HG03039 (cell line): ENCODE results near the gene CACNG5.

Source experiments
- ATAC-seq: cut with Tn5 transposase; IDR thresholded peaks from one replicate; pipeline ENCODE4 v1.9.1; 2021; ENCODE audit warnings: mild to moderate bottlenecking, moderate library complexity; ENCODE audit not compliant: unreplicated experiment

CACNG5 gene, protein sequence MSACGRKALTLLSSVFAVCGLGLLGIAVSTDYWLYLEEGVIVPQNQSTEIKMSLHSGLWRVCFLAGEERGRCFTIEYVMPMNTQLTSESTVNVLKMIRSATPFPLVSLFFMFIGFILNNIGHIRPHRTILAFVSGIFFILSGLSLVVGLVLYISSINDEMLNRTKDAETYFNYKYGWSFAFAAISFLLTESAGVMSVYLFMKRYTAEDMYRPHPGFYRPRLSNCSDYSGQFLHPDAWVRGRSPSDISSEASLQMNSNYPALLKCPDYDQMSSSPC

DNA sequence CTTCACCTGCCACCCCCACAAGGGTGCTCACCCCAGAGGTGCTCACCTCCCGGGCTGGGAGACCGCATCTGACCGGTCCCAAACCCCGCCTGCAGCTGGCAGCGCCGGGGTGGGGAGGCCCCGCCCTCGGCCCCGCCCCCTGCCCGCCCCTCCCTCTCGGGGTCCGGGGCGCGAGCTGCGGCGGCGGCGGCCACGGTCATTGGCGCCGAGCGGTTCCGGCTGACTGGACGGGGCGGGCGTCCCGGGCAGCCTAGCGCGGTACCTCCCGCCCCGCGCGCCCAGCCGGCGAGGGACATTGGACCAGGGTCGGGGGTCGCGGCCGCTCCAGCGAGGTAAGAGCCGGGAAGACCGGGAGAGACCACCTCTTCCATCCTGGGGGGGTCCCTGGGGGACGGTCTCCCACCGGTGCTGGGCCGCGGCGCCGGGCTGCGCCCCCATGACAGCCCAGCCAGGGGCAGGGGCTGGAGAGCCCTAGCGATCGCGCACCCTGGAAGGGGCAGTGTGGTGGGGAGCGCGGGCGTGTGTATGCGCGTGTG, at the start of gene CACNG5:
TSS of gene CACNG5 (plus strand) at position 199 of the 536 bp plus-strand sequence. CDS start 42,216 bp downstream, outside the sequence.
- no peak for ATAC-seq

DNA sequence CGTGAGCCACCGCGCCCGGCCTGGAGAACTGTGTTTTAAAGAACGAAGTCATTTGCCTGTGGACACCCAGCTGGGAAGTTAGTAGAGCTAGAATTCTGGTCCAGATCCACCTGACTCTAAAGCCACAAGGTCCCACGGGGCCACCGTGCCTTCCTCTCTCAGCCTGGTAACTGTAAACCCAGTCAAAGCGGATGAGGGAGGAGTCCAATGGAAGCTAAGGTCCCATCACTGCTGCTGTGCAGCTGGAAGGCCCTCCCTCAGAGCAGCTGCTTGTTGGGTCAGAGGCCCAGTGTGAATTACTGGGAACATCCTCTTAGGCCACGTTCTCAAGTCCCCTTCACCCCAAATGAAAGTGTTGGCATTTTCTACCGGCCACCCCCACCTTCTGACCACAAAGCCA, 48.8 kb upstream of the CACNG5 start:
- ATAC-seq, result no peak

DNA sequence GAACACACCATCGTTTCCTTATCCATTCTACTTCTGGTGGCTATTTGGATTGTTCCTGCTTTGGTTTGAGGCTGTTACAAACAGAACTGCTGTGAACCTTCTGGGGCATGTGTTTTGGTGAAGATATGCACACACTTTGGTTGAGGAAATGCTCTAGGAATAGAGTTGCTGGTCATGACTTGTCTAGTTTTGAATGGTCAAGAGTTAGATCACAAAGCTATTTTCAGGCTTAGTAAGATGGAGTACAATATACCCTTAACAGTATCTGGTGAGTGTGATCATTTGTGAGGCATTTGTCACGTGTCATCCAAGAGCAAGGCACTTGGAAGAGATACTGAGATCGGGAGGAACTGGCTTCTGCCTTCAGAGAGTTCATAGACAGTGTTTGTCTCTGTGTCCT, 47.0 kb upstream of the CACNG5 start:
- no peak for ATAC-seq

DNA sequence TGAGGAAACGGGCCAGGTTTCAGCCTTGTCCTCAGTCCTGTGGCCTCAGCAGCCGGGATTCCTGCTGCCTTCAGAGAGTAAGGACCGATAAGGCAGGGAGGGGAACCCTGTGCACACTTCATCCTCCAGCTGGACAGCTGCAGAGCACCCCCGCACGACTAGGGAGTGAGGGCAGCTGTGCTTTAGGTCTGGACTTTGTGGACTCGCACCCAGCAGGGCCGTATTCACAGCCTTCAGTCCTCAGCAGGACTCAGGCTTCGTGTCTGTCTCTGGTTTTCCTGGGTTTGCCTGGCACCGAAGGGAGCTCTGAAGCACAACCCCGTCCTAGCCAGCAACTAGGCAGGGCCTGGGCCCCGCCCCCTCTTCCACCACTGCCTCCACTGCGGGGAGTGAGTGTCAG, 45.8 kb upstream of the CACNG5 start:
- ATAC-seq, result no peak

DNA sequence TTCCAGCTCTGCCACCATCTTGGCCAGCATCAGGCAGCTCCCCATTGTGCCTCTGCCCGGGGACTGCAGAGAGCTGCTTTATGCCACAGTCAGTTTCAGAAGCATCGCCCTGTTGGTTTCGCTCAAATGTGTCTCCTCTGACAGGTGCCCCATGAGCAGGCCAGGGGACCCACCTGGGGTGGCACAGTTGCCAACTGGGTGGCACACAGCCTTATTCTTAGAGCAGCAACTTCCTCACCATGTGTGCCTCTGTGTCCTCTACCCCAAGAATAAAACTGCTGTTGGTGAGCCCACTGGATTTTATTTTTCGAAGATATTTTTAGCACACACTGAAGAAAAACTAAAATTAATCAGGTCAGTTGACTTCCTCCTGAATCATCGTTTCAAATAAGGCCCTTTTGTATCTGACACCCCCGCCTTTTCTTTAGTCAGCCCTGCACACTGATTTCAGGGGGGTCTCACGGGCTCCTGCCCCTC, 44.9 kb upstream of the CACNG5 start:
- ATAC-seq, result no peak

DNA sequence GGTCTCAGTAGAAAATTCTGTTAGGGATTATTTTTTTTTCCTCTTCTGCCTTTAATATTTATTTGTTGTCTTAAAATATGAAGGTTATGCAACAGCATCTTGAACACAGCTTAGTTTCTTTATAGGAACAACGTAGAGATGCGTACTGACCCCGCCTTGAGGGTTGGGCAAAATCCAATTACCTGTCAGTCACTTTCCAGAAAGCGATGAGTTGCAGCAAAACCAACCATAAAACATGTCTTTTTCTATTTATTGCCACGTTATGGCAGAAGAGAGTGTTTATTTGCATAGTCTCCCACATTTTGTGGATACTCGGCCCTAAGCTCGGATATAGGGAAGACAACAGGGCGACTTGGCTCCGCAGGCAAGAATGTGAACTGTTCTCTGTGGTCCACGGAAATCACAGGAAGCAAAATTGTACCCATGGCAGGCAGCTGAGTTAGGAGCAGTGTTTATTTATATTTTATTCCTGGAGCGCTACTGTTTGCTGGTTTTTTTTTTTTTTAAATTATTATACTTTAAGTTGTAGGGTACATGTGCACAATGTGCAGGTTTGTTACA, 44.3 kb upstream of the CACNG5 start:
- ATAC-seq, result no peak

DNA sequence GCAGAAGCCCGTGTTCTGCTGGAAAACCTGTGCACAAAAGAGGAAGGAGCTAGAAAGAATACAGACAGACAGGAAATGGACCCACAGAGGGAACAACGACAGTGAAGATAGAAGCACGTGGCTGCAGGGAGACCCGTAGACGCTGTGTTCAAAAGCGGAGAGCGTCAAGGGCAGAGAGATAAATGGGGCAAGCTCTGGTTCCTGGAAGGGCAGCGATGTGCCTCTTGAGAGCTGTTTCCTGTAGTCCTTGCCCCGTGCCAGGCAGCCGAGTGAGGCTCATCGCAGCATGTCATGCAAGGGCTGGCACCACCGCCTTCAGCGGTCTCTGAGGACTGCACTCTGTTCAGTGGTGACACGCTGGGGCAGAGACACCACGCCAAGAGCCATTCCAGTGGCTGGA, 43.6 kb upstream of the CACNG5 start:
- no peak for ATAC-seq

DNA sequence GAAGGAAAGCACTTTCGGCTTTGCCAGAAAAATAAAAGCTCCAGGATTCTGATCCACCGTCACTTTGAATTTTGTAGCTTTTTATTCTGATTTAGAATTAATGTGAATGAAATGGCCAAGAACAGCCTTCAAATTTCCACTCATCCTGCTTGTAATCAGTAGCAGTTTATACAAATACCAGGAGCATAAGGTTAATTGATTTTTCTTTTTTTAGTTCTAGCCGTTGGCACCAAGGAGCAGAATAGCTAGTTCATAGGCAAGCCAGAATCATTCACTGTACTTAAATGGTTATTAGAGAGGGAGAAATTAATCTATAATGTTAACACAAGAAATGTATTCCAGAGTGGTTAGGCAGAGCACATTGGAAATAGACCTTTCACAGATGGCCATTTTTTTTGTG, 41.1 kb upstream of the CACNG5 start:
- no peak for ATAC-seq

DNA sequence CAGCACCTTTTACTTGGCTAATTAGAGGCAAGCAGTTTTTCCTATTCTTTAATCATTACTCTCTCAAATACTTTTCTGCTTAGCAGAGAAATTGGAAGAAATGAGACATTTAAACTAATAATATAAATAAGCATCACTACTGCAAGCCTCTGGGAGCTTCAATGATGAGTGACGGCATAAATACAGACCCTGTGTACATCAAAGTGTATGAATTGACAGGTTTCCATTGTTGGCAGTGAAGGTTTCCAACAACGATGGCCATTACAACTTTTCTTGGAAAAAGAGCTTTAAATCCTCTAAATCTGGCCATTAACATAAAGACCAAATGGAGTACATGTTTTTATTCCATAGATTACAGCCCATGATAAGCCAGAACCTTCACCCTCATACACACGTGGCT, 39.4 kb upstream of the CACNG5 start:
- no peak for ATAC-seq

DNA sequence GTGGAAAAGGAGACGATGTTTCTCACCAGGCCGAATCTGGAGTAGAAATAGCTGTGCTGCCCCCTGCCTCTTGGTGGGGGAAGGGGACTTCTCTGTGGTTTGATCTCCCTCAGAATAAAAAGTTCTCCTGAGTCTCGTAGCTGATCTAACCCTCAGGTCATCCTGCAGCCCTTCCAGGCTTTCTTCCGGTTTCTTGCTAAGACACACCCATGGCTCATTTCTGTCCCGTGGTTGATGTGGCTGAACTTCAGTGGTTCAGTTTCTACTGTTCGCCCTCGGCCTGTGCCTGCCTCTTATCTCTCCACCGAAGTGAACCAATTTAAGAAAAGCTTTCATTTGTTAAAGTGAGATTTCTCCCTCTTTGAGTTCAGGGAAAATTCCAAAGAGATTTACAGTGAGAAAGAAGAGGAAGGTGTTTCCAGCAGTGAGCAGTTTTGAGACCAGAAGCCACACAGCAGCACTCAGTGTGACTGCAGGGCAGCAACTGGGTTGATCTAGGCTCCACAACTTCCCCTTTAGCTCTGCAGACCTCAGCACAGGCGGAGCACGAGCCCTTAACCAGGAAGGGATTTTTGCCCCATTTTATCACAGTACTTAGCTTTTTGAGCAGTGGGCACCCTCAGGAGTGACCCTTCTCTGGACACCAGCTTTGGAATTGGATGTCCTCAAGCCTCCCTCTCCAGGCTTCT, 34.9 kb upstream of the CACNG5 start:
- no peak for ATAC-seq

DNA sequence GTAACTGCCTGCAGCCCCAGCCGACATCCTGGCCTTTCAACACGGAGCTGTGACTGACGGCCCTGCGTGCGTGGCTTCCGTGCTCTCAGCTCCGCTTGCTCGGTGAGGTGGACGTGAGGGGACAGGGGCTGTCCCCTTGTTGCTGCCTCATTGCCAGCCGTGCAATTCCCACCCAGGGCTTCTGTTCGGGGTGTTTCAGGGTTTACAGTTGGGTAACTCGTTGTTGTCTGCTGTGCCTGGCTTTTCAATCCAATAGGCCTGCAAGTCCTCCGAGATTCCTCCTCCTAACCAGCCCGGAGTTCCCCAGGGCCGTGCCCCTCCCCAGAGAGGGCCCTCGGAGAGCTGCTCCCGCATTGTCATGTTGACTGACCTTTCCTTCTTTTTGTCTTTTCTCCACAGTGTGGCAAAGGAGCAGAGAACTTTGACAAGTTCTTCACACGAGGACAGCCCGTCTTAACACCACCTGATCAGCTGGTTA, 31.4 kb upstream of the CACNG5 start:
- ATAC-seq, result no peak

DNA sequence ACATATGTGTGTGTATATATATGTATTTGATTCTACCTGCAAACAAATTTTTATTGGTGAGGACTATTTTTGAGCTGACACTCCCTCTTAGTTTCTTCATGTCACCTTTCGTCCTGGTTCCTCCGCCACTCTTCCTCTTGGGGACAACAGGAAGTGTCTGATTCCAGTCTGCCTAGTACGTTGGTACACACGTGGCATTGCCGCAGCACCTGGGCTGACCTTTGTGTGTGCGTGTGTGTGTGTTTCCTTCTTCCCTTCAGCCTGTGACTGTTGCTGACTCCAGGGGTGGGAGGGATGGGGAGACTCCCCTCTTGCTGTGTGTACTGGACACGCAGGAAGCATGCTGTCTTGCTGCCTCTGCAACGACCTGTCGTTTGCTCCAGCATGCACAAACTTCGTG, 29.4 kb upstream of the CACNG5 start:
- ATAC-seq, result no peak

DNA sequence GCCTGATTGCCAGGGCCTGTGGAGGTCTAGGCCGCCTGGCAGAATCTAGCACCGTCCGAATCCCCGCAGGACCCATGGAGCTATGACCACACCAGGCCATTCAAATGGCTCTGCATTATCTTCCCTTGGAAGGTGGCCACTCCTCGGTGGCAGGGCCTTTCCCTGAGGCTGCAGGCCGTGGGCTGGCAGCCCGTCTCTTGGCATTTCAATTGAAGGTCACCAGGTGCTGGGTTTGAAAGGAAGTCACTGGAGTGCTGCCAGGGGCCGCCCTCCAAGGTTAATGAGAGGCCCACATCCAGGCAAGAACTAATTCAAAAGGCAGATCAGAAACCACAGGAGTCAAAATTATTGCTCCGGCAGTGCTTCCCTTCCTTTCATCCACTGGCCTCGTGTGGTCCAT, 27.7 kb upstream of the CACNG5 start:
- no peak for ATAC-seq

DNA sequence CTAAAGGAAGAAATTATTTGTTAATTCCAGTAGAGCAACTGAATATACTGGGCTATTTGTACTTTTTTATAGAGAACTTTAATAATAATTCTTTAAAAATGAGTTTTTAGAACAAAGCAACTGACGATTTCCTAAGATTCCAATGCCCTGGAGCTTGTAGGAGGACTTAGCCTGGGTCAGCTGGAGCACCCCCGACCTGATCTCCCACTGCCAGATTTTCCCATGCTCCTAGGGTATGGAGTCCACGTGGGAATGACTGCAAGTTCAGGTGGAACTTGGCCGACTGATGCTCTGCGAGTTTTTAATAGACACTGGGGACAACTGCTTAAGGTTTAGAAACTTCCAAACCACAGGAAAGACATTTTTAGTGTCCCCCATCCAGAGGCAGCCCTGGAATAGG, 25.5 kb upstream of the CACNG5 start:
- ATAC-seq, result no peak

DNA sequence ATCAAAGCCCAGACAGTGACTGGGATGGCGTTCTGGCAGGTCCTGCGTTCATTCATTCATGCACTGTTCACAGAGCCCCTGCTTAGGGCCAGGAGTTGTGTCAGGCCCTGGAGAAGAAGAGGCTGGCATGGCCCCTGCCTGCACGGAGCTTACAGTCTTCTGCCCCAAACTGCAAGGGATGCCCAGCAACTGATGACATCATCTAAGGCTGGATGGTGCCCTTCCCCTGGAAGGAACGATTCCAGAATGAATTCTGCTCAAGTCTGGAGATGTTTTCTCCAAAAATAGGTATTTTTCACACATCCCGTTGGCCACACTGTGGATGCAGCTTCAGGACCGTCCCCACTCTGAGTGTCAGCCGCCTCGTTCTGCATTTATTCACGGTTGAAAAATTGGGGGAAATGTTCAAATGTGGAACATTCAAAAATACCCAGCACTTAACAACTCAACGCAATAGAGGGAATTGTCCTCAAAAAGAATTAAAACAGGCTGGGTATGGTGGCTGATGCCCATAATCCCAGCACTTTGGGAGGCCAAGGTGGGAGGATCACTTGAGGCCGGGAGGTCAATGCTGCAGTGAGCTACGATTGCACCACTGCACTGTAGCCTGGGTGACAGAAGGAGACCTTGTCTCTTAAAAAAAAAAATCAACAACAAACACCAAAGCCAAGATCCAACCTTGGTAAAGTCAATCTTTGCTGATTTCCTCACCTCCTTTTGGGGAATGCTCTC, 23.8 kb upstream of the CACNG5 start:
- no peak for ATAC-seq

DNA sequence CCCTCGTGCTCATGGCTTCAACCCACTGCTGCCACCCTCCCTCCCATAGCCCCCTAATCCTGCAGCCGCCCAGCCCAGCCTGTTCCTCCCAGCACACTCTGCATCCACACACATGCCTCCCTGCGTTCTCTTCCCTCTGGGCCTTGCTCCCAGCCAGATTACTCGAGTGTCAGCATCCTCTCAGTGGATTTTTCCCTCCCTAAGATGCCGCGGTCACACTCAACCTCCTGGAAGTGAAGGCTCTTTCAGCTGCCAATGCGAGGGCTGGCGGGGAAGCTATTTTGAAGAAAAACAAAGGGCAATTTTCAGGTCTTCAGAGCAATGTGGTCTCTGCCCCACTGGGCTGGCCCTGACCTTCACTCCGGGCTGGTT, 23.2 kb upstream of the CACNG5 start:
- no peak for ATAC-seq

DNA sequence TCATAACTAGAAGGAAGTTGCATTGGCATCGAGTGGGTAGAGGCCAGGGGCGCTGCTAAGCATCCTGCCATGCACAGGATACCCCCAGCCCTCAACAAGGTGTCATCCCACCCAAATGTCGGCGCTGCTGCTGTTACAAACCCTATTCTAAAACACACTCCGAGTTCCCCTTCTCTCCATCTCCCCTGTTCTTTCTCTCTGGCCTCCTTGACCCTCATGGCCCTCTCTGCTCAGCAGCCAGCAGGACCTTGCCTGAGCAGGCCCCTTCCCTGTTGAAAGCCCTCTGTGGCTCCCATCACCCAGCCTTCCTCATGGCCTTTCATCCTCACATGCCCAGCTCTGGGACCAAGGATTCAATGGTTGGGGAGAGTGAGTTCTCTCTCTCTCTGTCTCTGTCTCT, 22.3 kb upstream of the CACNG5 start:
- no peak for ATAC-seq

DNA sequence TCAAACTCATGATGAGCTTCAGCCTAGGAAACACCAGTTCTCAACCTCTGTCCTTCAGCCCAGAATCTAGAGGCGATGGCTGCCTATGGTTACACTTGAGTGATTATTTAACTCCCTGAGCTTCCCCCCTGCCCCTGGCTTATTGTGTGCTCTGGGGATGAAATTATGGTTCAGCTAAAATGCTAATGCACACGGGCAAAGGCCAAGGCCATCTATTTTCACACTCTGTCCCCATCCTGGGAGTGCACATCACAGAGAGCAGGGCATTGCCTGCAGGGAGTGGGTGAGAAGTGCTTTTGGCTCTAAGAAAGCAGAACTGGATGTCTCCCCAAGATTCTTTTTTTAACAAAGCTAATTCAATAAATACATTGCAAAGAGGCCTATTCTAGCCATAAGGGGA, 21.6 kb upstream of the CACNG5 start:
- no peak for ATAC-seq

DNA sequence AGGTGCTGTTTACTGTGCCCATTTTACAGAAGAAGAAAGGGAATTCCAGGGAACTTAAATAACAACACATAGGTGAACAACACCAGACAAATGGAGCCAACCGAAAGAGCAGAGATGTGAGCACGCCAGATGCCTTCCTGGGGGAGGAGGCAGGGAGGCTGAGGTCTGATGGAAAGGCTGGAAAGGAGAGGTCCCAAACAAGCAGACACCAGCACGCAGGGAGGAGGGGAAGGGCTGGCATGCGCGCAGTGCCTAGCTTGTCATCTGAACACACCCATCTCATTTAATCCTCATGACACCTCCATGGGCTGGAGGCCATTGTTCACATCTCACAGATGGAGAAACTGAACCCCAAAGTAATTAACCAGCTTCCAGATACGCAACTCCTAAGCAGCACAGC, 20.9 kb upstream of the CACNG5 start:
- no peak for ATAC-seq

DNA sequence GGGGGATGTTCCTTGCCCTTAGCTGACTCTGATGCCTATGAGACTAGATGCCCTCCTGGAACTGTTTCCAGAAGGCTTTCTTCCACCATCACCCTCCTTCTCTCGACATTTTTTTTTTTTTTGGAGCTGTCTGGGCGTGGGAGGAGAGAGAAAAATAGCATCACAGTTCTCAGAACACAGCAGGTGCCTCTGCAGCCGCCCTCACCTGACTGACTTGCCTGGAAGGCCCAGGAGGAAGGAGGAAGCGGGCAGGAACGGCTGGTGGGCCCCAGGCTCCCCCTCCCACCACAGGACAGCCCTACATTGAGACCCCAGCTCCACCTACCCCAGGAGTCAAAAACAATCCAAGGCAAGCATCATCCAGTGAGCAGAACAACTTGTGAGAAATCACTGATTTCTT, 20.3 kb upstream of the CACNG5 start:
- no peak for ATAC-seq

DNA sequence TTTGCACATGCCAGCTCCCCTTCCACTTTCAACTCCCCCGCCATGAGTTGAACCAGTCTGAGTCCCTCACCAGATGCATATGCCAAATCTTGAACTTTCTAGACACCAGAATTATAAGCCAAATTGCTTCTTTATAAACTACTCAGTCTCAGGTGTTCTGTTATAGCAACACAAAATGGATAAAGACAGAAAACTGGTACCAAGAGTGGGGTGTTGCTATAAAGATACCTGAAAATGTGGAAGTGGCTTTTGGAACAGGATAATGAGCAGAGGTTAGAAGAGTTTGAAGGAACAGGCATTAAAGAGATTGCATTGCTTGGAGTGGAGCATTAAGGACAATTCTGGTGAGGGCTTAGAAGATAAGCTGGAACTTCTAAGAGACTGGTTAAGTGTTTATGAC, 17.2 kb upstream of the CACNG5 start:
- no peak for ATAC-seq
